BLaER1 treated with 17β-estradiol and CSF1 and Interleukin-3, amounts not matched to agents 10 nM and 100 nM (cell line): ENCODE measurements around the gene DGKG.

ENCODE experiments used
- H3K27ac ChIP-seq, 11 experiments: shearing (Covaris generic); formaldehyde crosslinking; 2 replicates each; pipeline ENCODE4 v1.8.1; 2022
- H3K27me3 ChIP-seq, 11 experiments: shearing (Covaris generic); formaldehyde crosslinking; 2 replicates each; pipeline ENCODE4 v1.8.1; 2022
- H3K36me3 ChIP-seq, 11 experiments: shearing (Covaris generic); formaldehyde crosslinking; 2 replicates each; pipeline ENCODE4 v1.8.1; 2022
- H3K4me1 ChIP-seq, 10 experiments: shearing (Covaris generic); formaldehyde crosslinking; 2 replicates each; pipeline ENCODE4 v1.8.1; 2022
- H3K4me2 ChIP-seq, 11 experiments: shearing (Covaris generic); formaldehyde crosslinking; 2 replicates each; pipeline ENCODE4 v1.8.1; 2022
- H3K4me3 ChIP-seq, 10 experiments: shearing (Covaris generic); formaldehyde crosslinking; 2 replicates each; pipeline ENCODE4 v1.8.1; 2022
- H3K9ac ChIP-seq, 11 experiments: shearing (Covaris generic); formaldehyde crosslinking; 2 replicates each; pipeline ENCODE4 v1.8.1; 2022
- H3K9me3 ChIP-seq, 11 experiments: shearing (Covaris generic); formaldehyde crosslinking; replicated peaks in 1 of 11; 2 replicates each; pipeline ENCODE4 v1.8.1; 2022
- H4K20me1 ChIP-seq, 11 experiments: shearing (Covaris generic); formaldehyde crosslinking; 2 replicates each; pipeline ENCODE4 v1.8.1; 2022
- Cebpa-rat ChIP-seq, 11 experiments: shearing (Covaris generic); IDR thresholded peaks; 2 replicates each; pipeline ENCODE4 v1.8.1; 2022

Gene DGKG

GRCh38 chr3:186166491-186167288, 195.3 kb downstream of the DGKG start:
- no peak overlapping the region for H3K4me2 ChIP-seq
- H3K27ac ChIP-seq: no peak overlapping the region
- no peak overlapping the region for H3K4me3 ChIP-seq
- no peaks in the 10 kb centered on the region for H3K36me3 ChIP-seq
- H4K20me1 ChIP-seq: no peaks in the 10 kb centered on the region
- no peak overlapping the region for H3K9ac ChIP-seq
- no peak for TF ChIP-seq Cebpa-rat (IDR thresholded peaks at IDR 0.05)
- no peaks in the 10 kb centered on the region; a peak in 1 of 22 replicates for H3K27me3 ChIP-seq
- H3K4me1 ChIP-seq: peaks cover 3 to 44% (median 27%) of the 10 kb centered on the region in 10 experiments; a peak in 17 of 20 replicates
- peaks cover 0 to 12% (median 0%) of the 10 kb centered on the region in 11 experiments; a peak in 3 of 22 replicates for H3K9me3 ChIP-seq

GRCh38 chr3:186166036-186166435, 196.0 kb downstream of the DGKG start:
- Histone ChIP-seq H3K4me2 (no peak overlapping the region), H3K9ac (no peak overlapping the region), H3K27ac (no peak overlapping the region), H3K36me3 (peaks cover 0 to 5% (median 0%) of the 10 kb centered on the region in 11 experiments; a peak in 2 of 22 replicates), H3K4me3 (no peak overlapping the region), H3K9me3 (peaks cover 0 to 18% (median under 1%) of the 10 kb centered on the region in 11 experiments; a peak in 6 of 22 replicates), H3K4me1 (peaks cover 3 to 44% (median 27%) of the 10 kb centered on the region in 10 experiments; a peak in 17 of 20 replicates), H3K27me3 (no peaks in the 10 kb centered on the region; a peak in 1 of 22 replicates), H4K20me1 (no peaks in the 10 kb centered on the region)
- no peak for TF ChIP-seq Cebpa-rat (IDR thresholded peaks at IDR 0.05)

- Histone ChIP-seq H3K27me3 (no peaks in the 10 kb centered on the region; a peak in 1 of 22 replicates), H3K27ac (no peak overlapping the region), H3K36me3 (peaks cover 0 to 11% (median 0%) of the 10 kb centered on the region in 11 experiments; a peak in 2 of 22 replicates), H3K9me3 (peaks cover 0 to 24% (median 7%) of the 10 kb centered on the region in 11 experiments; a peak in 11 of 22 replicates), H3K9ac (no peak overlapping the region), H4K20me1 (no peaks in the 10 kb centered on the region), H3K4me2 (peak overlapping the region in 6 of 11 experiments; percentile 2 to 40 (median 10); a peak in 2 of 22 replicates), H3K4me3 (no peak overlapping the region), H3K4me1 (peaks cover 3 to 37% (median 23%) of the 10 kb centered on the region in 10 experiments; a peak in 17 of 20 replicates)
- no peak for TF ChIP-seq Cebpa-rat (IDR thresholded peaks at IDR 0.05)
Measured at GRCh38 chr3:186165331-186165730, 196.7 kb downstream of the DGKG start.

GRCh38 chr3:186164696-186165095, 197.3 kb downstream of the DGKG start:
- H3K36me3 ChIP-seq: peaks cover 0 to 15% (median 2%) of the 10 kb centered on the region in 11 experiments; a peak in 3 of 22 replicates
- TF ChIP-seq Cebpa-rat (IDR thresholded peaks at IDR 0.05): no peak

GRCh38 chr3:186162221-186162620, 199.8 kb downstream of the DGKG start:
- peaks cover 0 to 18% (median 13%) of the 10 kb centered on the region in 10 experiments; a peak in 15 of 20 replicates for H3K4me1 ChIP-seq
- peak overlapping the region in 4 of 11 experiments; percentile 18 to 63 (median 36); a peak in 8 of 22 replicates for H3K4me2 ChIP-seq
- peaks cover 0 to 31% (median 16%) of the 10 kb centered on the region in 11 experiments; a peak in 17 of 22 replicates for H3K9me3 ChIP-seq
- peak in 3 of 11 experiments; percentile 20 to 52 (median 22); a peak in 3 of 22 replicates for TF ChIP-seq Cebpa-rat (IDR thresholded peaks at IDR 0.05)
- H3K27ac ChIP-seq: peak overlapping the region in 2 of 11 experiments; percentile 17 to 26; a peak in 1 of 22 replicates
- H3K9ac ChIP-seq: no peak overlapping the region
- H4K20me1 ChIP-seq: no peaks in the 10 kb centered on the region
- peaks cover 0 to 16% (median 3%) of the 10 kb centered on the region in 11 experiments; a peak in 3 of 22 replicates for H3K36me3 ChIP-seq
- H3K27me3 ChIP-seq: no peaks in the 10 kb centered on the region; a peak in 1 of 22 replicates
- no peak overlapping the region for H3K4me3 ChIP-seq

More at GRCh38 chr3:186164696-186165095, 197.3 kb downstream of the DGKG start:
- H3K9me3 ChIP-seq: peaks cover 0 to 27% (median 13%) of the 10 kb centered on the region in 11 experiments; a peak in 17 of 22 replicates
- no peak overlapping the region for H3K27ac ChIP-seq
- H3K9ac ChIP-seq: no peak overlapping the region
- H4K20me1 ChIP-seq: no peaks in the 10 kb centered on the region
- H3K4me3 ChIP-seq: no peak overlapping the region
- H3K27me3 ChIP-seq: no peaks in the 10 kb centered on the region; a peak in 1 of 22 replicates
- peak overlapping the region in 1 of 11 experiments; percentile 9; a peak in 1 of 22 replicates for H3K4me2 ChIP-seq
- H3K4me1 ChIP-seq: peaks cover 0 to 31% (median 19%) of the 10 kb centered on the region in 10 experiments; a peak in 15 of 20 replicates

GRCh38 chr3:186160691-186161243, 201.3 kb downstream of the DGKG start:
- no peak overlapping the region for H3K27ac ChIP-seq
- no peaks in the 10 kb centered on the region; a peak in 1 of 22 replicates for H3K27me3 ChIP-seq
- no peaks in the 10 kb centered on the region for H4K20me1 ChIP-seq
- H3K36me3 ChIP-seq: peaks cover 0 to 16% (median 3%) of the 10 kb centered on the region in 11 experiments; a peak in 3 of 22 replicates
- H3K4me3 ChIP-seq: no peak overlapping the region
- no peak overlapping the region for H3K9ac ChIP-seq
- H3K4me2 ChIP-seq: no peak overlapping the region
- peaks cover 0 to 21% (median 13%) of the 10 kb centered on the region in 10 experiments; a peak in 15 of 20 replicates for H3K4me1 ChIP-seq
- 0 out of 22 replicates have a peak, but pooled peaks of 3 of the 11 experiments have one; percentile 19 to 27 (median 21) for TF ChIP-seq Cebpa-rat (IDR thresholded peaks at IDR 0.05)
- peaks cover 0 to 31% (median 16%) of the 10 kb centered on the region in 11 experiments; a peak in 17 of 22 replicates for H3K9me3 ChIP-seq

GRCh38 chr3:186154641-186155040, 207.4 kb downstream of the DGKG start:
- Histone ChIP-seq H3K36me3 (peaks cover 0 to 2% (median 0%) of the 10 kb centered on the region in 11 experiments; a peak in 2 of 22 replicates), H3K27me3 (peaks cover 0 to 20% (median 0%) of the 10 kb centered on the region in 11 experiments; a peak in 3 of 22 replicates), H3K4me3 (no peak overlapping the region), H3K4me1 (peaks cover 39 to 56% (median 45%) of the 10 kb centered on the region in 10 experiments), H4K20me1 (peaks cover 0 to 20% (median 0%) of the 10 kb centered on the region in 11 experiments; a peak in 2 of 22 replicates), H3K27ac (no peak overlapping the region), H3K4me2 (no peak overlapping the region; a peak in 1 of 22 replicates), H3K9ac (no peak overlapping the region), H3K9me3 (peaks cover 0 to 8% (median 4%) of the 10 kb centered on the region in 11 experiments; a peak in 15 of 22 replicates)
- TF ChIP-seq Cebpa-rat (IDR thresholded peaks at IDR 0.05): no peak

GRCh38 chr3:186152889-186153292, 209.1 kb downstream of the DGKG start:
- Histone ChIP-seq H3K4me1 (peaks cover 54 to 73% (median 61%) of the 10 kb centered on the region in 10 experiments), H3K27me3 (peaks cover 0 to 29% (median 0%) of the 10 kb centered on the region in 11 experiments; a peak in 6 of 22 replicates), H3K27ac (peak overlapping the region in 10 of 11 experiments; percentile 42 to 84 (median 72); a peak in 18 of 22 replicates), H3K36me3 (0 out of 22 replicates have a peak, but pooled peaks cover 0 to 2% (median 0%) of the 10 kb centered on the region in 11 experiments), H3K4me2 (peak overlapping the region; percentile 73 to 90 (median 80)), H3K4me3 (no peak overlapping the region), H3K9ac (peak overlapping the region in 8 of 11 experiments; percentile 24 to 72 (median 63); a peak in 9 of 22 replicates), H3K9me3 (peaks cover 0 to 15% (median 6%) of the 10 kb centered on the region in 11 experiments; a peak in 8 of 22 replicates), H4K20me1 (peaks cover 0 to 25% (median 0%) of the 10 kb centered on the region in 11 experiments; a peak in 2 of 22 replicates)
- TF ChIP-seq Cebpa-rat (IDR thresholded peaks at IDR 0.05): no peak; a peak in 1 of 22 replicates
